ENCODE data around the gene CNTNAP2. TPM values are rescaled to one million over a fixed set of nuclear protein-coding genes. Genes with fewer than 3 reads are reported as not detected.

CNTNAP2 gene
- total RNA-seq, 1 experiment from 2014 or later, result 60.0 TPM

- Histone ChIP-seq H3K4me1 (ENCODE audit: insufficient read depth, low read length, poor library complexity, severe bottlenecking) (no peaks in the 10 kb centered on the region), H3K27me3 (replicated peaks; ENCODE audit: insufficient read depth, low read depth, low read length, poor library complexity) (no peaks in the 10 kb centered on the region), H3K27ac (ENCODE audit: low read depth, low read length, poor library complexity, severe bottlenecking) (no peak overlapping the region), H3K9me3 (ENCODE audit: low read depth, low read length, poor library complexity, severe bottlenecking) (no peaks in the 10 kb centered on the region), H3K36me3 (ENCODE audit: insufficient read depth, low read length, poor library complexity, severe bottlenecking) (no peaks in the 10 kb centered on the region), H3K4me3 (ENCODE audit: low read depth, low read length, poor library complexity, severe bottlenecking) (no peak overlapping the region)
- no peak for DNase-seq (ENCODE audit: low spot score)
- ChIA-PET POLR2A (ENCODE audit: low non-redundant PET) (no interaction called here), CTCF (no interaction called here)
- no peak for TF ChIP-seq CTCF (conservative IDR thresholded peaks at IDR 0.05; ENCODE audit: low read depth, low read length)
- TF ChIP-seq EZH2 (IDR thresholded peaks at IDR 0.05; ENCODE audit: borderline replicate concordance, low read depth, low read length, poor library complexity, severe bottlenecking), result no peak
- BruUV-seq (replicated peaks), result no TSS peak
- intact Hi-C loops (cut with micrococcal nuclease; ENCODE audit: unreplicated experiment), result no loop called here
These were observed 441.4 kb downstream of the CNTNAP2 start for GRCh38 chr7:146557971-146558469.

- no peak for DNase-seq (ENCODE audit: low spot score)
- Histone ChIP-seq H3K4me3 (ENCODE audit: low read depth, low read length, poor library complexity, severe bottlenecking) (no peak overlapping the region), H3K36me3 (ENCODE audit: insufficient read depth, low read length, poor library complexity, severe bottlenecking) (no peaks in the 10 kb centered on the region), H3K4me1 (ENCODE audit: insufficient read depth, low read length, poor library complexity, severe bottlenecking) (no peaks in the 10 kb centered on the region), H3K27me3 (replicated peaks; ENCODE audit: insufficient read depth, low read depth, low read length, poor library complexity) (no peaks in the 10 kb centered on the region), H3K9me3 (ENCODE audit: low read depth, low read length, poor library complexity, severe bottlenecking) (no peaks in the 10 kb centered on the region), H3K27ac (ENCODE audit: low read depth, low read length, poor library complexity, severe bottlenecking) (no peak overlapping the region)
- intact Hi-C loops (cut with micrococcal nuclease; ENCODE audit: unreplicated experiment), result no loop called here
- no TSS peak for BruUV-seq (replicated peaks)
- TF ChIP-seq CTCF (conservative IDR thresholded peaks at IDR 0.05; ENCODE audit: low read depth, low read length) (no peak), EZH2 (IDR thresholded peaks at IDR 0.05; ENCODE audit: borderline replicate concordance, low read depth, low read length, poor library complexity, severe bottlenecking) (no peak)
- ChIA-PET POLR2A (ENCODE audit: low non-redundant PET) (no interaction called here), CTCF (no interaction called here)
These were observed 449.3 kb downstream of the CNTNAP2 start for GRCh38 chr7:146565872-146566271.

GRCh38 chr7:146575903-146576302 is 459.3 kb downstream of the CNTNAP2 start:
- Histone ChIP-seq H3K4me1 (ENCODE audit: insufficient read depth, low read length, poor library complexity, severe bottlenecking) (no peaks in the 10 kb centered on the region), H3K36me3 (ENCODE audit: insufficient read depth, low read length, poor library complexity, severe bottlenecking) (no peaks in the 10 kb centered on the region), H3K9me3 (ENCODE audit: low read depth, low read length, poor library complexity, severe bottlenecking) (no peaks in the 10 kb centered on the region), H3K27me3 (replicated peaks; ENCODE audit: insufficient read depth, low read depth, low read length, poor library complexity) (no peaks in the 10 kb centered on the region), H3K27ac (ENCODE audit: low read depth, low read length, poor library complexity, severe bottlenecking) (no peak overlapping the region), H3K4me3 (ENCODE audit: low read depth, low read length, poor library complexity, severe bottlenecking) (no peak overlapping the region)
- intact Hi-C loops (cut with micrococcal nuclease; ENCODE audit: unreplicated experiment), result no loop called here
- TF ChIP-seq CTCF (conservative IDR thresholded peaks at IDR 0.05; ENCODE audit: low read depth, low read length) (no peak), EZH2 (IDR thresholded peaks at IDR 0.05; ENCODE audit: borderline replicate concordance, low read depth, low read length, poor library complexity, severe bottlenecking) (no peak)
- POLR2A ChIA-PET (ENCODE audit: low non-redundant PET), result no interaction called here
- BruUV-seq (replicated peaks), result no TSS peak
- CTCF ChIA-PET, result no interaction called here
- DNase-seq (ENCODE audit: low spot score), result peak; percentile 1
